22Rv1 (cell line): ENCODE results near the gene ADGRB3.

Experiments
- ZFX ChIP-seq: fragments of 450-650 bp; IDR thresholded peaks from 2 replicates; pipeline ENCODE4 v1.6.1; 2017; ENCODE audit warnings: antibody characterized with exemption, borderline replicate concordance
- TF ChIP-seq, protein P1 (sequence below): fragments of 450-650 bp; IDR thresholded peaks from 2 replicates; pipeline ENCODE4 v1.5.1; 2017; ENCODE audit warnings: mild to moderate bottlenecking

DNA sequence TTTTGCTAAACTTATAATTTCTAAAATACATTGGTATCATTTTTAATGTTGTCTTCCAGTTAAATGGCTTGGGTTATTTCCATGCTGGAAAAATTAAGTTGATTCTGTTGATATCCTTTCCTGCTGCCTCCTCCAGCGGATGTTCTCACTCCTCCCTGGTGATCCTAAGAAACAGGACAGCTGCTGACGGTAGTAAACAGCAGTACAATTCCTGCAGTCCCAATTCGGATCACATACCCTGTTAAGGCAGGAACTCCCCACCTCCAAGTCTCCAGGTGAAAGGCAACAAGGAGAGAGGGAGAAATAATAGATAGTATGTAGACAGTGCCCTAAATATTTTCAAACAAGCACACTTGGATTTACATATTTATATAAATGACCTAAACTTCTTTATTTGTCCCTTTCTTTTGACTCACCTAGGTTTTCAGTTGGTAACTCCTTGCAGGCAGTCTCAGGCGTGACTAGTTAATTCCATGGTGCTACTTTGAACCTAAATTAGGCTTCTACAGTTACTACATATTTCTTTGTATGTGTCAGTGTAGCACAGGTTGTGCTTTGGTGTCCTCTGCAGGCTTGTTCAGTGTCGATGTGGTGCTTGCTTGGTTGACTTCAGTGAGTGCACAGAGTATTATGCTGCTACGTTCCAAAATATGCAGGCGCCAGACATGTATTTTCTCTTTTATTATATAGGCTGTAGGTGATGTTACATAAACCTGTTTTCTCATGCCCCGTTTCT is 126.0 kb downstream of the ADGRB3 start:
- TF ChIP-seq, protein P1, sequence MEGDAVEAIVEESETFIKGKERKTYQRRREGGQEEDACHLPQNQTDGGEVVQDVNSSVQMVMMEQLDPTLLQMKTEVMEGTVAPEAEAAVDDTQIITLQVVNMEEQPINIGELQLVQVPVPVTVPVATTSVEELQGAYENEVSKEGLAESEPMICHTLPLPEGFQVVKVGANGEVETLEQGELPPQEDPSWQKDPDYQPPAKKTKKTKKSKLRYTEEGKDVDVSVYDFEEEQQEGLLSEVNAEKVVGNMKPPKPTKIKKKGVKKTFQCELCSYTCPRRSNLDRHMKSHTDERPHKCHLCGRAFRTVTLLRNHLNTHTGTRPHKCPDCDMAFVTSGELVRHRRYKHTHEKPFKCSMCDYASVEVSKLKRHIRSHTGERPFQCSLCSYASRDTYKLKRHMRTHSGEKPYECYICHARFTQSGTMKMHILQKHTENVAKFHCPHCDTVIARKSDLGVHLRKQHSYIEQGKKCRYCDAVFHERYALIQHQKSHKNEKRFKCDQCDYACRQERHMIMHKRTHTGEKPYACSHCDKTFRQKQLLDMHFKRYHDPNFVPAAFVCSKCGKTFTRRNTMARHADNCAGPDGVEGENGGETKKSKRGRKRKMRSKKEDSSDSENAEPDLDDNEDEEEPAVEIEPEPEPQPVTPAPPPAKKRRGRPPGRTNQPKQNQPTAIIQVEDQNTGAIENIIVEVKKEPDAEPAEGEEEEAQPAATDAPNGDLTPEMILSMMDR: no peak
- no peak for TF ChIP-seq ZFX
